HG02642 (cell line): ENCODE results near the gene SRD5A3.
A peak's percentile ranks its signal among the peaks of the same experiment; 100 is the strongest.
"Not testable (repeated sequence)": the region's sequence is repeated elsewhere in the genome, so short reads cannot be mapped to it uniquely, and the experiment has no call there.

ENCODE experiments used
- ATAC-seq: cut with Tn5 transposase; IDR thresholded peaks from one replicate; pipeline ENCODE4 v1.9.1; 2021; ENCODE audit warnings: mild to moderate bottlenecking; ENCODE audit not compliant: unreplicated experiment, poor library complexity

The SRD5A3 gene

DNA sequence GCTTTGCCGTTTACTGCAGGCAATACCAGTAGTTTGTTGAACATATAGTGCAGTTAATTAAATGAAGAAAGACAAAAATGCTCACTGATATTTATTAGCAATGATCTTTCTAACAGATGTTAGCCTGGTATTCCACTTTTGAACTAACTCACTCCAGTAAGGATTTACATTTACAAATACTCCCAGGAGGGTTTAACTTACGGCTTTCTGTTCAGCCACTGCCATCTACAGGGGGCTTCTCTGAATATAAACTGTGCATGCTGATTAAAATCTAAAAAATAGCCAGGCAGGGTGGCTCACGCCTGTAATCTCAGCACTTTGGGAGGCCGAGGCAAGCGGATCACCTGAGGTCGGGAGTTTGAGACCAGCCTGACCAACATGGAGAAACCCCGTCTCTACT lies 2.2 kb upstream of the SRD5A3 start:
- ATAC-seq, result no peak

DNA sequence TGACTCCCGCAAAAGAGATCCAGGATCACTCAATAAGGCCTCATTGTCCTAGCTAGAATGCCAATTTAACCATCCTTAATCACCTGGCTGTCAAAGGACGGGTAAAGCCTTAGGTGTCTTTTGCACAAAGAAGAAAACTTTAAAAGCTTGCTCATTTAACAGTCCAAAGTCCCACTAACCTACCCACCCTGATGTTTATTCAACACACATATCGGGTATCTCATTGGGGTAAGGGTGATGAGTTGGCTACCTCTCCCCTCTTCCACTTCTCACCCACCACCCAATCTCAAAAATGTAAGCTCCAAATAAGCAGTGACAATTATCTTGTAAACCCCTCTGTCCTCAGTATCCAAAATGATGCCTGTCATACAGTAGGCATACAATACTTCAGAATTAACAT lies 988 bp upstream of the SRD5A3 start:
- no peak for ATAC-seq

DNA sequence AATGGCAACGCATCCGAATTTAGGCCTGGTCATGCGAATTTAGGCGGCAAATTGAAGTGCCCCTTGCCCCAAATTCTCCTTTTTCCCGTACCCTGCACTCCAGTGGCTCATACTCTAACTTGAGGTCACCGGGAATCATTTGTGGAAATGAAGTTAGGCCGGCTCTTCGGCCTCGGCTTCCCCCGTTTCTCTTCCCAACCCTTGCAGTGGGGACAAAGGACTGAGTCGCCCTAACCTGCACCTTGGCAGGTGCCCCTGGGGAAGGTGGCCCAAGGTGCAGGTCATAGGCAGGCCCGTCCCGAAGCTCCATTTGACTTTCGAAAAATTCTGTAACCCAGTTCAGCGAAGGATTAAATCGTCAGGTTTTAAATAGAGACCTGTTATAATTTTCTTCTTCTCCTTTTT lies 811 bp downstream of the SRD5A3 start:
- no peak for ATAC-seq

DNA sequence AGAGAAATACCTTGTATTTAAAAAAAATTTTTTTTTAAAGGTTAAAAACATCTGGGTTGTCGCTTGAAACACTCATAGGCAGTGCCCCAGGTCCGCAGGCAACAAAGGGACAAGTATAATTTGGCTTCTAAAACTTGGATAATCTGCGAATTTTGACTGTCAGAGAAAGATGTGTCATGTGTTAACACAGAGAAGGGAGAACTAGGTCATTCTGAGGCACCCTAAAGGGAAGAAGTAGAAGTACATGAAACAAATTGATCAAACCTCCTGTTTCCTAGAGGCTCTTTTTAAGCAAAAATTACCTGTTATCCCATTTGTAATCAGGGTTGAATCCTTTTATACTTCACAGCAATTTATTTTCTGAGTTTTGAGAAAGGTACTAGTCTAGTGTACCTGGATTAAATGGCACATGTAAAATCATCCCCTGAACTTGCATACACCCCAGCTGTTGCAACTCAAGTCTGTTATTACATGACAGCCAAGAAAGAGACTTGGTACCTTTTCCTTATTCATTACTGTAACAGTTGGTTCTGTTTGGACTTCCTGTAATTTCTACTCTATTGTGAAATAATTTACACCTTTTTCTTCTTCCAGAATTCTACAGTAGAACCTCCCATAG lies 1.7 kb downstream of the SRD5A3 start:
- no peak for ATAC-seq

DNA sequence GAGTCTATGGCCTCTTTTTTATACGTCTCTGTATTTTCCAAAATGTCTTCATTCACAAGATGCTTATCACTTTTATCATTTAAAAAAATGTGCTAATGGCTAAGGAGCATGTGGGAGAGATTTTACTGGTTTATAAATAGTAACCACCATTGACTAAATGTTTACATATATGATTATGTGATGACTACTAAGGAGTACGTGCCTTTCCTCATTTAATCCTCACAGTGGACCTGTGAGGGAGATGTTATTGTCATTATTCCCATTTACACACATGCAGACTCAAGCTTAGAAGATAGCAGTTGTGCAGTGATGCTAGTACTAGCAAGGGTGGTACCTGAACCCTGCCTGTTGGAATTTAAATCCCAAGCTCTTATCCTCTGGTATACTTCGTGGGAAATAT lies 2.4 kb downstream of the SRD5A3 start:
- ATAC-seq, result no peak

DNA sequence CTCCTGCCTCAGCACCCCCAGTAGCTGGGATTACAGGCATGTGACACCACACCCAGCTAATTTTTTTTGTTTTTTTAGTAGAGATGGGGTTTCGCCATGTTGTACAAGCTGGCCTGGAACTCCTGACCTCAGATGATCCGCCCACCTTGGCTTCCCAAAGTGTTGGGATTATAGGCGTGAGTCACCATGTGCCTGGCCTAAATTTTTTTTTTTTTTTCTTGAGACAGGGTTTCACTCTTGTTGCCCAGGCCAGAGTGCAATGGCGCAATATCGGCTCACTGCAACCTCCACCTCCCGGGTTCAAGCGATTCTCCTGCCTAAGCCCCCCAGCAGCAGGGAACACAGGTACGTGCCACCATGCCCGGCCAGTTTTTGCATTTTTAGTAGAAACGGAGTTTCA lies 4.8 kb downstream of the SRD5A3 start:
- ATAC-seq, result not testable (repeated sequence)

DNA sequence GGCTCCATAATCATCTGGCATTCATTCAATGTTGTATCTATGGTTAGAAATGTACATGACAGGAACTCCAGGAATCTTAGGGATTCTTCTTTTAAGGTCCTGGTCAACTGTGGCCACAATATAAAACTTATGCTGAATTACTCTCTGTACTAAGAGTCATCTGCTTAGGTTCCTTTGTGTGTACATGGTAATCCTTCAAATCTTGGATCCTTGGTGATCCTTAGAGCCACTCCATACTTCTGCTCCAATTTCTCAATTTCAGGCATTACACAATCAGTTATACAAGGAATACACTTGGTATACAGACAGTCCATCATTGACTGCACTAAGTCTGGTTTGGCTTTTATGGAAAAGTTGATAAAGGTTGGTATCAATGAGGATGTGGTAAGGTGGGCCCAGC lies 5.8 kb downstream of the SRD5A3 start:
- ATAC-seq, result no peak

DNA sequence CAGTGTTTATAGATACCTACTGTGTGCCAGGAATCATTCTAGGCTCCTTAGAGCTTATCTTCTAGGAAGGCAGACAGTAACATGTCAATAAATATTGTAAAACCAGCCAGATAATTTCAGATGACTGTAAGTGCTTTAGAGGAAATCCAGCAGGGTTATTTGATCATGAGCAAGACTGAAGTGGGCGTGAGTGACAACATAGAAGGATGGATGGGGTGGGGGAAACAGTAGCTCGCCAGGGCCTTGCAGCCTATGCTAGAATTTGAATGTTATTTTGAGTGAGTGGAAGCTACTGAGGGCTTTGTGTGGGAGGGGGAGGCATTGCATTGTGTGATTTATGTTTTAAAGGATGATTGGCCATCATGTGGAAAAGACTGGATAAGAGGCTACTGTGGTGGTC lies 6.7 kb downstream of the SRD5A3 start:
- no peak for ATAC-seq

DNA sequence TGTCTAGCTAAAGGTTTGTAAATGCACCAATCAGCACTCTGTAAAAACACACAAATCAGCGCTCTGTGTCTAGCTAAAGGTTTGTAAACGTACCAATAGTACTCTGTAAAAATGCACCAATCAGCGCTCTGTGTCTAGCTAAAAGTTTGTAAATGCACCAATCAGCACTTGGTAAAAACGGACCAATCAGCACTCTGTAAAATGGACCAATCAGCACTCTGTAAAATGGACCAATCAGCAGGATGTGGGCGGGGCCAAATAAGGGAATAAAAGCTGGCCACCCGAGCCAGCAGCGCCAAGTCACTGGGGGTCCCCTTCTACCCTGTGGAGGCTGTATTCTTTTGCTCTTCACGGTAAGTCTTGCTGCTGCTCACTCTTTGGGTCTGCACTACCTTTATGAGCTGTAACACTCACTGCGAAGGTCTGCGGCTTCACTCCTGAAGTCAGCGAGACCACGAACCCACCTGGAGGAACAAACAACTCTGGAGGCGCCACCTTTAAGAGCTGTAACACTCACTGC lies 7.2 kb downstream of the SRD5A3 start:
- ATAC-seq, result not testable (repeated sequence)

DNA sequence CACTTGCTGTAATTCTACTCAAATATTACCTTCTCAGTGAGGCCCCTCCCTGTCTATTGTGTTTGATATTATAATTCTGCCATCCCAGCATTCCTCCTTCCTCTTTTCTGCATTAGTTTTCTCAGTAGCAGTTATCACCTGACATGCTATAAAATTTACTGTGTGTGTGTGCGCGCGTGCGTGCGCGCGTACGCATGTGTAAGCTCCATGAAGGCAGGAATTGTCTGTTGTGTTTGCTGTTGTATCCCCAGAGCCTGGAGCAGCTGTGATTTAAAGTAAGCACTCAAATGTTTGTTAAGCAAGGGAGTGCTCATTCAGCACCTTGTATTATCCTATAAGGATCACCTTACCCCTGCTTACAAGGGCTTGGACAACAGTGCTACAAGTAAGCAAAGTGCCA lies 8.6 kb downstream of the SRD5A3 start:
- no peak for ATAC-seq

DNA sequence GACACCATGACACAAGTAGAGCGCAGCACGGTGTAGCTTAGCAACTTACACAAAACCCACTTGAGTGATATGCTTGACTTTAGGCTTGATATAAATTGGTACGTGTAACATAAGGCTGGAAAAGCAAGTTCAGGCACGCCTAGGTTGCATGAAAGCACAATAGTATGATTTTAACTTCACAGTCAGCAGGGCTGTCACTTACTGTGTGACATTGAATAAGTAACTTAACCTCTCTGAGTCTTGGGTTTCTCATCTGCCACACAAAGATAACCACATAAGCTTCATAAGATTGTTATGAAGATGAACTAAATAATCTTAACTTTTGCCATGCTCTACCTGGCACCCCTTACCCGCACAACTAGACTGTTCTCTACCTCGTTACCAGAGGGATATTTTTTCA lies 9.5 kb downstream of the SRD5A3 start:
- ATAC-seq, result no peak

DNA sequence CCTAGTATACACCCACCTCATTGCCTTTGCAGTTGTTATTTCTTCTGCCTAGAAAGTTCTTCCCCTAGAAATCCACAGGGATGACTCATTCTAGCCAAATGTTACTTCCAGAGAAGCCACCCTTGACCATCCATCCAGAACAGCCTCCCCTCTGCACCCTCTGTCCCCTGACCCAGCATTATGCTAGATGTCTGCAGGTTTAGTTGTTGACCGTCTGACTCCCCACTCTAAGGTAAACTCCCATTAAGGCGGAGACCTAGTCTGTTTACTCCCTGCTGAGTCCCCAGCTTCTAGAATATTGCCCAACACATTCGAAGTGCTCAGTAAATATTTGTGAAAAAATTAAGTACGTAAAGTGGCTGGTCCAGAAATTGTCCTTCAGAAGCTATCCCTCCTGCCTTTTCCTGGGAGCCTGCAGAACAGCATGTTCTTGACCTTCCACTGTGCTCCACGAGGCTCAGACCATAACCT lies 11.0 kb downstream of the SRD5A3 start:
- ATAC-seq, result no peak

DNA sequence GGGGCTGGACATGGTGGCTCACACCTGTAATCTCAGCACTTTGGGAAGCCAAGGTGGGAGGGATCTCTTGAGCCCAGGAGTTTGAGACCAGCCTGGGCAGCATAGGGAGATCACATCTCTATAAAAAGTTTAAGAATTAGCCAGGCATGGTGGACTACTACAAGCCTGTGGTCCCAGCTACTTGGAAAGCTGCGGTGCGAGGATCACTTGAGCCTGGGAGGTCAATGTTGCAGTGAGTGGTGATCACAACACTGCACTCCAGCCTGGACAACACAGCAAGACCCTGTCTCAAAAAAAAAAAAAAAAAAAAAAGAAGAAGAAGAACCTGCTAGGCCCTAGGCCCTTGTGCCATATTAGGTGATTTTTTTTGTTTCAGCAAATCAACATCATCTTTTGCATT lies 12.2 kb downstream of the SRD5A3 start:
- ATAC-seq, result no peak

DNA sequence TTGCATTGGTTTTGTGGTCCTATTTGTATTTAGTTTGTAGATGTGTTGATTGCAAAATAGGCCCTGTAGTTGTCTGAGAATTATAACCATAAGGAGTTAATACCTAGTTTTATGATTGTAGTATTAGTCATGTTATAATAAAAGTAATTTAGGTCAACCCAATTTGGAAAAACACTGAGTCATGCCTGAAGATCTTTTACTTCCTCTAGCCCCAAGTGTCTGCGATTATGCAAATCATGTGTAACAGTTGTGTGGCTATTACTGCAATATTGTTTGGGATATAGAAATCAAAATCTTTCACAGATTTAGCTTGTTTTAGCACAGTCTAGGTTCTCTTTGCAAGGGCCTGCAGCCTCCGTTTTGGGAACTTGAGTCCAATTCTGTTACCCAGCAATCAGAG lies 12.6 kb downstream of the SRD5A3 start:
- ATAC-seq, result peak; percentile 74

DNA sequence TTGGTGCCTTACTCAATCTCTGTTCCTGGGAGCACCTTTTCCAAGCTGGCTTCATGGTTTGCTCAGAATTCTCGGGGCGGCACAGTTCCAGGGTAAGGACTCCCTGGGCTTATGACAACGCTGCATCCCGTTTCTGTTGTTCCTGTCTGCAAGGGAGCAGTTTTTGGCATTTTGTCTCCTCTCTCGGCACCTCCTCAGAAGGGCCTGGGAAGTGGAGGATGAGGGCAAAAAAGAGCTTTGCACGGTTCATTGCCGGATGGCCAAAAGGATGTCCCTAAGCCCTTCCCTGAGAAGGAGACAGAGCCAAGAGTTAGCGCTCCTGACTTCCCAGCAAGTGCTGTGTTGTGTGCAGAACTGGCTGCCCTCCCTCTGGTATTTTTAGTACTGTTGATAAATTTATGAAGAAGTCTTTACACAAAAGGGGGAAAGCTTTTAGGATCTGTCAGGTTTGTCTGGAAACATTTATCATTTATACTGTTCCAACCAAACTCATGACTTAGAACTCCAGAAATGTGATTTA lies 13.4 kb downstream of the SRD5A3 start:
- ATAC-seq, result no peak

DNA sequence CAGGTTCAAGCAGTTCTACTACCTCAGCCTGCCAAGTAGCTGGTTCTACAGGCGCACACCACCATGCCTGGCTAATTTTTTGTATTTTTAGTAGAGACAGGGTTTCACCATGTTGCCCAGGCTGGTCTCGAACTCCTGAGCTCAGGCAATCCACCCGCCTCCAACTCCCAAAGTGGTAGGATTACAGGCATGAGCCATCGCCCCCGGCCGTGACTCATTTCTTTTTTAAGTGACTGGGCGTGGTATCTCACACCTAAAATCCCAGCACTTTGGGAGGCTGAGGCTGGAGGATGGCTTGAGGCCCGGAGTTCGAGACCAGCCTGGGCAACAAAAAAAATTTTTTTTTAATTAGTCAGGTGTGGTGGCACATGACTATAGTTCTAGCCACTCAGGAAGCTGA lies 16.9 kb downstream of the SRD5A3 start:
- not testable (repeated sequence) for ATAC-seq

DNA sequence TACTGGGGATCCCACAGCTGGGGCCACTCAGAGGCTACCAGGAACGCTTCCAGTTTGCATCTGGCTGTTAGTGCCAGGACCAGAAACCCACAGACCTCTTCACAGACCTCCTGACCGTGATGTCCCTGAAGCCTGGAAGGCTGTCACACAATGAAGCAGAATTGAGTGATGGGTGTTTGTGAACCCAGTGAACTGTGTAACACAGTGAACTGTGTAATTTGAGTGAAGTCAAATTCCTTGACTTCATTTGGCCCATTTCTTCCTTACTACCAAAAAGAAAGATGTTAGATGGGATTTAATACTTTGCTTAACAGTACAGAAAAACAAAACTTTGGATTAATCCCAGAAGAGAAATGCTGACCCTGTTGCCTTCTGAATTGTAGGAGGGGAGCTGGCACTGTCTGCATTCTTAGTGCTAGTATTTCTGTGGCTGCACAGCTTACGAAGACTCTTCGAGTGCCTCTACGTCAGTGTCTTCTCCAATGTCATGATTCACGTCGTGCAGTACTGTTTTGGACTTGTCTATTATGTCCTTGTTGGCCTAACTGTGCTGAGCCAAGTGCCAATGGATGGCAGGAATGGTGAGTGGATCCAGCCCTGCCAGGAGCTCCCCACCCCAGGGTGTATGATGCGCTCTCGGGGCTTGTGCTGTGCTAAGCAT lies 17.8 kb downstream of the SRD5A3 start:
- no peak for ATAC-seq

DNA sequence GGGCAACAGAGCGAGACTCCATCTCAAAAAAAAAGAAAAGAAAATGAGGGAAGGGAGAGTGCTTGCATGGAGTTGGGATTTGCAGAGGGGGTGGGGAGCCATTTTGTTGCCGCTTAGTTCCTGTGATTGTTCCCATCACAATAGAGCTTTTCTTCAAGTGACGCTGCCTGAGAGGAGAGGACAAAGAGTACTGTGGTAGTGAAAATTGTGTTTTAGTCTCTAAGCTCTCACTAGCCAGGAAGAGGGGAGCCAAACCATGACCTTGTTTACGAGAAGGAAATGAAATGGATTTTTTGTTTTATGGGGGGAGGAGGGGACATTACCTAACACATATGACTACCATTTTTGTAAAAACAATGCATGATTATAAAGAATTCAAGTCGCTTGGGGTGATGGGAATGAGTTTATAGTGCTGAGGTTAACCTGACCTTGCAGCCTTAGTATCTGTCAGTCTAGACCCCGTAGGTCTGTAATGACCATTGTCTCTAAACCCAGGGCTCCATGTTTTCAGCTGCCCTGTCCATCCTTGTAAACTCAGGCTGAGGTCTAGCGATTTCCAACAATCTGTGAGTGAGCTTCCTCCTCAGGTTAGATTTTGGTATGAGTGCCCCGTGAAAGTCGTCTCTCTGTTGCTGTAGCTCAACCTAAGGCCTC lies 18.8 kb downstream of the SRD5A3 start:
- ATAC-seq, result no peak

DNA sequence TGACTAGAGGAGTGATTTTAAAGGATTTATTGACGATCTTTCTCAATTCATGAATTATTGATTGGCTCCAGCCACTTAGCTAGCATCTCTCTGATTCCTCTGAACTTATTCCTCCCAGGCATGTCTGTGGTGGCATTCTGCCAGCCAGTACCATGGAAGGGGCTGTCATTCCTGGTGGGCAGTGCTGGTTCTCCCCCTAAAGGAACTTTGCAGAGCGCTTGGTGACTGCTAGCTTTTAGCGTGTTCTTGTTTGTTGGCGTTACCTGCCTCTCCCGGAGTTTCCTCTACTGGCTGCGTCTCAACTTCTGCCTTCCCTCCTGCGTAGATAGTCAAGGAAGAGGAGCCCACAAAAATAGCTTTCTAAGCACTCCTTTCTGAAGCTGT lies 19.3 kb downstream of the SRD5A3 start:
- no peak for ATAC-seq

DNA sequence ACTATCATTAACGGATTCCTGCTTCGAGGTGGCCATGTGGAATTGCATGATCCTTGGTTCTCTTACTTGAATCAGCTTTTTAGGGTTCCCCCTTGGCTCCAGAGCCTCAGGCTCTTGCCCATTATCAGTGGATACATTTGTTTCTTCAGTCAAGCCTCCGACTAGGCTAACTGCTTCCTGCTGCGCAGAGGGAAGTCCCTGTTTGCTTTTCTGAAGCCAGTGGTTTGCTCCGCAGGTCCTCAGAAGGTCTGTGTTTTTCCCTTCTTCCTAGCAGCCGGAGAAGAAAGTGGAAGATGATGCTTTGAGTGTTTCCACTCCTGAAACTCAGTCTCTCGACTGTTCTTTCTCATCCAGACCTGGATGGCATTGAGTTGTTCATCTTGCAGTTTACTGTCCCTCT lies 20.6 kb downstream of the SRD5A3 start:
- ATAC-seq, result no peak

DNA sequence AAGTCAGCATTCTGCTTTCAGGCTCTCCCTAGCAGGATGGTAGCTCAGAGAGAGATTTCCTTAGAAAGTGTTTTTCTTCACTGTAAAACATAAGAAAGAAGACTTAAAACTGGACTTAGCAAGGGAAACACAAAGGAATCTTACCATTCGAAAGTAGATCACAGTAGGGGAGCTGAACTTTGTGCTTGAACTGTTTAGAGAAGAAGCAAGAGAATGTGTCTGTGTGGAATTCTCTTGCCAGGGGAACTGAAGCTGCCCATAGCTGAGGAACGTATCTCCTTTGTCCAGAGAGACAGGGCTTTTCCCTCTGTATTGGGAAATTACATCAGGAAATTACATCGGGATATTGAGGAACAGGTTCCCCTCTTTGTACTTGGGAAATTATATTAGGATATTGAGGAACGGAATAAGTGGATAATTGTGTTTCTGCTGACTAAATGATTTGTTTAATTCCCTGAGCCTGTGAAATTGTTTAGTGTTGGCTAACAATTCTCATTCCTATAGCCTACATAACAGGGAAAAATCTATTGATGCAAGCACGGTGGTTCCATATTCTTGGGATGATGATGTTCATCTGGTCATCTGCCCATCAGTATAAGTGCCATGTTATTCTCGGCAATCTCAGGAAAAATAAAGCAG lies 21.2 kb downstream of the SRD5A3 start:
- no peak for ATAC-seq
